DMS79 (cell line): ENCODE measurements around the gene STX7.

Experiments
- DNase-seq: peaks from one replicate; lab custom pipeline; 2025; lab: John Stamatoyannopoulos, UW

Gene STX7

DNA sequence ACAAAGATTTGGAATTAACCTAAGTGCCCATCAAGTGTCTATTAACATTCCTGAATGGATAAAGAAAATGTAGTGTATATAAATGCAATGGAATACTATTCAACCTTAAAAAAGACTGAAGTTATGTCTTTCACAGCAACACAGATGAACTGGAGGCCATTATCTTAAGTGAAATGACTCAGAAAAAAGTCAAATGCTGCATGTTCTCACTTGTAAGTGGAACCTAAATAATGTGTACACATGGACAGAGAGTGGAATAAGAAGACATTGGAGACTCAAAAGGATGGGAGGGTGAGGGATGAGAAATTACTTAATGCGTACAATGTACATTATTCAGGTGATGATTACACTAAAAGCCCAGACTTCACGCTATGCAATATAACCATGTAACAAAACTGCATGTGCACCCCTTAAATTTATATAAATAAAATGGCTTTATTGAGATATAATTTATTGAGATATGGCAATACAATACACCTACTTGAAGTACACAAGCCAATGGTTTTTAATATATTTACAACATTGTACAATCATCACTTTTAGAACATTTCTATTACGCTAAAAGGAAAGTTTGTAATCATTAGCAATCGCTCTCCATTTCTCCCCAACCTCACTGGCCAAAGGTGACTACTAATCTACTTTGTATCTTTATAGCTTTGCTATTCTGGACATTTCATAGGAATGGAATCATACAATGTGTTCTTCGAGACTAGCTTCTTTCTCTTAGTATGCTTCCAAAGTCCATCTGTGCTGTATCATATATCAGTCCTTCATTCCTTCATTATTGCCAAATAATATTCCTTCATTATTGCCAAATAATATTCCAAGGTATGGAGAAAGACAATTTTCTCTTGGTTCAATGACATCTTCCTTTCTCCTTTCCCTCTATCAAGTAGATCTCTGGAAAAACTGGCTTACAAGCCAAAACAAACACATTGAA, 5.8 kb downstream of the STX7 start:
- DNase-seq = no peak

DNA sequence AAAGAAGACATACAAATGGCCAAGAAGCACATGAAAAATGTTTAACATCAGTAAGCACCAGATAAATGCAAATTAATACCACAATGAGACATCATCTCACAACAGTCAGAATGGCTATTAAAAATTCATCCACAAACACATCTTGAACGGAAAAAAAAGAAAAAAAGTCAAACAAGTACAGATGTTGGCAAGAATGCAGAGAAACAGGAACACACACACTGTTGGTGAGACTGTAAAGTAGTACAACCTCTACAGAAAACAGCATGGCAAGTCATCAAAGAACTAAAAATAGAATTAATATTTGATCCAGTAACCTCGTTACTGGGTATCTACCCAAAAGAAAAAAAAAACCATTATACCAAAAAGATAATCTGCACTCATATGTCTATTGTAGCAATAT, 6.5 kb downstream of the STX7 start:
- DNase-seq = no peak

DNA sequence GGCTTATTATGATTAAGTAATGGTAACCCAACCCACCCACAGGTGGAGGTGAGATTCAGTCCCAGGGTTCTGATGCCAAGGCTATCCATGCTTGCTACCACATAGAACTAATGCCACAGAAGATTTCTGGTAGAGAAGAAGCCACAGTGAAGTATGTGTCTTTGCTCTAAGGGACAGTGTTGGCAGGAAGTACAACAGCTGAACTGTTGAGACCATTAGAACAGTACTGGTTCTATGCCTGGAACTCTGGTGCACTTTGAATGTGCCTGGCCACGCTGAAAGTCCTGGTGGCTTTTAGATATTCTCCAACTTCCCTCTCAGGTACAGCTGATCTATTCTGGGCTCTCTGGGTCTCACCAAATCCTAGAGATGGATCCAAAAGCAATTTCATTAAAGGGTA, 7.8 kb downstream of the STX7 start:
- DNase-seq = no peak

DNA sequence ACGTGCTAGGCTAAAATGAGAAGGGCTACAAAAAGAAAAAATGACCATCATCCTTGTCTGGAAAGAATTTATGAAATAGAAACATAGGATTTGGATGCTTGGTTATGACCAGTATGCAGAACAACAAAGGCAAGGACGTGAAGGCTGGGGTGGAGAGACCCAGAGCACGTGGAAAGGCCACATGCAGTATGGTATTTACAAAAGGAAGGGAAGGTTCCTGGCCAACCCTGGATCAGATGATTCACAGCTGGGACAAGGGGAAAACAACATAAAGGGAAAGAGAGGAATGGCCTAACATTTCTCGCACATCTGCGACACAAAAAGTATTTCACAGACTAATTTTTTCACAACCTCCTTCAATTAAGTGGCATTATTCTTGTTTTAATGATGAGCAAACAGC, 8.2 kb downstream of the STX7 start:
- DNase-seq = no peak

DNA sequence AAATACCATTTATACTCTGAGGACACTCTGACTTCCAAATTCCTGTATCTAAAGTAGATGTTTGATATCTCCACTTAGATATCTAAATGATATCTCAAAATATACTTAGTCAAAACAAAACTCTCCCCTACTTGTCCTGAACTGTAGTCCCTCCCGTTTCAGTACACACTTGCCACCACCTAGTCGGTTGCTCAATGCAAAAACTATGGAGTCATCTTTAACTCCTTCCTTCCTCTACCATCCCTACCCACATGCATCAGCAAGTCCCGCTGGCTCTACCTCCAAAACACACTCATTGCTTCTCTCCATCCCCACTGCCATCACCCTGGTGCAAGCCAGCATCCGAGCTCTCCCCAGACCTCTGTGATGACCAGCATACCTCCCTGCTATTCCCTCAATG, 13.2 kb downstream of the STX7 start:
- DNase-seq = no peak

DNA sequence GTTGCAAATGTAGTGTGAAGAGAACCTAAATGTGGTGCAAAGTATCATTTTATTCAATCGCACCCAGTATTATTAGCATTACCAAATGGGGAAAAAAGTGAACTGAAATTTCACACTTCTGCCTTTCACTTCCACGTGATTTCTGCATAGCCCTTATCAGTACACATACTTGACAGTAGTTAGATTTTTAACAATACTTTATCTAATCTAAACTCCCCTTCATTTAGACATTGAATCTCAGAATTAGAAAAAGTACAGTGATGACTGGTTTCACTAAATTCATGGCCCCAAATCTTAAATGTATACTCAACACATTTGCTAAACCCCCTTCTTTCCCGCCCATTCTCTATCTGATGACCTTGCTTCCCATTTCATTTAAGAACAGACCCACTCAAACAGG, 14.3 kb downstream of the STX7 start:
- DNase-seq = no peak

DNA sequence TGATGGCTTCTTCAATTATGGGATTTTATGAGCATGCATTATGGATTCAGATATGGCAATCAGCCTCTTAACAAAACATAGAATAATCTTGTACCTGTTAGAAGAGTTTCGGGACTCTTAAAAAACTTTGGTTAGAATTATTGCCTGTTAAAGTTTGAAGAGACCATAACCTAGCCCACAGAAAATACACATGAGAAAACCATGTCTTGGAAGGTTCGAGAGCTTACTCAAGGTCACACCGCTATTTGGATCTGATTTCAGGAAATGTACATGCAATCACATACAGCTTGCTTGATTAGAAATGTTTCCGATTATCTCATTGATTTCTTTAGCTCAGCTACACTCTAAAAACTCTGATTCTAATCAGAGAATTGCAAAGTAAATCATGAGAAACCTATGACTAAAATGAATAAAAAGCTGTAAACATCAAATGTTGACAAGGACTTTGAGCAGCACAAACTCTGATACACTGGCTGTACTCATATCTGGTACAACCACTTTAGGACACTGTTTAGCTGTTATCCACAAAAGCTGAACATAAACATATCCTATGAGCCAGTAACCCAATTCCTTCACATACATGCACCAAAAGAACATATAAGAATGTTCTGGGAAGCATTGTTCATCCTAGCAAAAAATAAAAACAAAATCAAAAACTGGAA, 16.3 kb downstream of the STX7 start:
- DNase-seq = no peak

DNA sequence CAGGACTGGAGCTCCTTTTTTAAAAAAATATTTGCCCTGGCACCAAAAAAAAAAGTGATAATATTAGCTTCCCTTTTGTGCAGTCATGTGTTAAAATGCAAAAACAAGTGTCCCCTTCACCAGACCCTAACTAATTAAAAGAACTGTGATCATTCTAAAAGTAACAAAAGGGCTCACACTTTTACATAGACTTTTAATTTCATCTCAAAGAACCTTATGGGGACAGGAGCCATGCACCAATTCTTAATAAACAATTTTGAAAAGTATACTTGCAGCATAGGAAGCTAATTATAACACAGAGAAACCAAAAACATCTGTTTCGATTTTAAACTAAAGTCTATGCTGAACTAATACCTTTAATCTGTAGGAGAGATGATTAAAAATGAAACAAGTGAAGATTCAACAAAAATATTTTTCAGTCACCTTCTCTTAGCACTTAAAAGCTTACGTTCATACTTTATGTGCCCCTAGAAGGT, 17.3 kb downstream of the STX7 start:
- DNase-seq = no peak

DNA sequence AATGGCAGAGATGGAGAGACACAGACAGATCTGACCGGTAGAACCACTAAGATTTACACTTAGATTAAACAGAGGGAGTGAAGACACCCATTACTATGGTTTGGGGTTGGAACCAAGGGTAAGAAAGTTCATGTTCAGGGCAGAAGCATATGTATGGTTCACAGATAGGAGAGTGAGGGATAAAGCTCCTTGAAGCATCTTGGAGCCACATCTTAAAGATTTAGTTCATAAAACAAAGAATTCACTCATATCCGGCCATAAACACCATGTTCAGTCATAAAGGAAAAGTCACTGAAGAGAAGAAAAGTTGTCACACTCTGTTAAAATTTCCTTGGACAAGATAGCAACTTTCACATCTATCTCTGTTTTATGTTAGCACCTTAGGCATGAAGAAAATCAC, 18.0 kb downstream of the STX7 start:
- DNase-seq = no peak

DNA sequence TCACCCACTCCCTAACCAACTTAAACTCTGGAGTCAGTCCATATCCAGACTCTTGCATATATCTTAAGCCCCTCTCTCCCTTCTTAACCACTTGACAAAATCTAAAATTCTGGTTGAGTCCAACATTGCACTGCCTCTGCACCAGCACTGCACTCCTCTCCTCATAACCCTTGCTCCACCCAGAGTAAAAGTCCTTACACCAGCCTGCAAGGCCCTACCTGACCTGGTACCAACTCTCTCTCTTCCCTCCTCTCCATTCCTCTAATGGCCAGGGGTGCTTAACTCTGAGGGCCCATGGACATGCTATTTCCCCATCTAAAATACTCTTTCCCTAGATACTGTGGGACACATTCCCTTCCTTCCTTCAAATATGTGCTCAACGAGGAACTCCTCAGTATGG, 21.0 kb downstream of the STX7 start:
- no peak for DNase-seq

DNA sequence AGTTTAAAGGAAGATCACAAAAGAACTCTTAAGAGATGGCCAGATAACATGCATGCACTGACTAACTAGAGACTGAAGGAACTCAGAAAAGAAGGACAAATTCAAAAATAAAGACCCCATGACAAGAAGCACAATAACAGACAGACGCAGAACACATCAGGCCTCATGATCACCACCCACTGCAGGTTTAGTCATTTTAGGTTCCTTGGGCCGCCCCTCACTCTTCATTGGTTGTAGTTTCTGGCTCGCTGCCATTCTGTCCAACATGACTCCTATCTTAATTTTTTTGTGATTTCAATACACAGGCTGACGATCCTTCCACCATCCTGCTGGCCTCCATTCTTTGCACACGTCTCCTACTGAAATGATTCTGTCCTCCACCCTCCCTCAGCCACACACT, 21.6 kb downstream of the STX7 start:
- no peak for DNase-seq

DNA sequence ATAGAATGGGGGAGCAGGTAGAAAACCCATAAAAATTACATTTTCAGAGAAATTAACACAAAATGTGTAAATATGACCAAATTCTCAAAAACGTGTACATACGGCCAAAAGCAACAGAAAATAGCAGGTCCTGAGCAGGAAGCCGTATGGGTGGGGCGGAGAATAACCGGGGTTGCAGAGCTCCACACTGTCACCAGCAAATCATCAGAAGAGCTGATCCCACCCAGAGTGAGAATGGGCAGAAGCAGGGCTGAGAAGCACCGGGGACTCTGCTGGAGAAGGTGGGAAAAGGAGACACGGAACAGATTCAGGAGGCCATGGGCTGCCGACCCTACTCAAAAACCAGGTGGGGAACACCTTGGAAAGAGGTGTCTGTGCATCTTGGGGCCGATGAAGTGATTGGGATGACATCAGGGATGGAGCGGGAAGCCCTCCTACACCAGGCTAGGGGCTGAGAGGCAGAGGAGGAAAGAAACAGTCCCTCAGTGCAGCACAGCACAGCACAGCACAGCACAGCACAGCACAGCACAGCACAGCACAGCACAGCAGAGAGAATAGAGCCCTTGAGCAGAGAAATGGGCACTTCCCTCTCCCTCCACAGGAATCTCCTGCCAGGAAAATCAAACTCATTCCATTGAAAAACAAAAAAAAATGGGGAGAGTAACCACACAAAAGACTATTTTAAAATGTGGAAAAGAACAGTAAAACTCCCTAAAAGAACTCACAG, 22.3 kb downstream of the STX7 start:
- DNase-seq = no peak

DNA sequence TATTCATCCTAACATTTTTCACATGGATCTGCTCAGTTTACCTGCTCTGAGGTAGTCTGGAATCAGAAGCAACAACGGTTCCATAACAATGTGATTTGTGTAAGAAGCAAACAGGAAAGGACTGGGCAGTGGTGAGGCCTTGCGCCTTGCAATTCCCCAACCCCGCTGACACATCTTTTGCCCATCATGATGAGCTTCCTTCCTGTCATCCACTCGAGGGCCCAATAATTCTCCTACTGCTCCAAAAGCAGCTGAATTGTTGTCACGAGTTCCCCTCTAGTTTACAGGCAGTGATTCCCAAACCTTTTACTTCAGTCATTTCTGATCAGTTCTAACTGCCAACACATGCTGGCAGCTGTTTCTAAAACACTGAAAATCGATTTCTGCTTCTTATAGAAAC, 22.9 kb downstream of the STX7 start:
- DNase-seq = no peak

DNA sequence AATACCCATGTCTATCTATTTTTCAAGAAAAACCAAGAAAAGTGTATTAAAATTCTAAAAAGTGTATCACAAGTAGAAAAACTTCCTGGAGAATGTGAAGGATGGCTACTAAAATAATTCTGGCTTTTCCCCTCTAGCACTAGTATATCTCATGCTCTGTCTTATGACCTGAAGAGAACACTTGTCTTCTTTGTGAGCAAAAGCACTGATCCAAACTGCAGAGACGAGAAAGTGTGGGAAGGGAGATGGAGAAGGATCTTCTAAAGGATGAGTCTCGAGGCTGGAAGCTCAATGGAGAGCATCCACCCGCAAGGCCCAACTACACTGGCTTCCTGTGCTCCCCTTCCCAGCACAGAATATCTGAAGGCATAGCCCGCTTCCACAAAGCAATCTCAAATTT, 23.5 kb downstream of the STX7 start:
- DNase-seq = no peak

DNA sequence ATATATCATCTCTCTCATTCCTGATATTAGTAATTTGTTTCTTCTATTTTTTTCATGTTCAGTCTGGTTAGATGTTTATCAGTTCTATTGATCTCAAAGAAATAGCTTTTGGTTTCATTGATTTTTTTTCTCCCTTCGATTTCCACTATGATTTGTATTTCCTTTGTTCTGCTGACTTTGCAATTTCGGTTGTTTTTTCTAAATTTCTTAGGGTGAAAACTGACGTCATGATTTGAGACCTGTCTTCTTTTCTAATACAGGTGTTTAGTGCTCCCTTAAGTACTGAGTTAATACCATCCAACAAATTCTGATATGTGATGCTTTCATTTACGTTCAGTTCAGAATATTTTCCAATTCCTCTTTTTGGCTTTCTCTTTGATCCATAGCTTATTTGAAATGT, 25.2 kb downstream of the STX7 start:
- no peak for DNase-seq

DNA sequence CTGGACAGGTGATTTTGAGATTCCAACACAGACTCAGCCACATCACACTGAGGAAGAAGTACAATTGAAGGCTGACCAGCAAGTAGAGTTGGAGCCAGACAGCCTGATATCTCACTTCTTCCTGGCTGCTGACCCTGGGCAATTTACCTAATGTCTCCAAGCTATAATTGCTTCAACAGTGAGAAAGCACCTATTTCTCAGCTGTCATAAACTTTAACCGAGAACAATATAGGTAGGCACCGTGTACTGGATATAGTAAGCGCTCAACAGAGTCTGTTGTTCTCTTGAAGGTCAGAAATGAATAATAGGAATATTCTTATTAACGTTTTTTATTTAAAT, 28.3 kb downstream of the STX7 start:
- no peak for DNase-seq

DNA sequence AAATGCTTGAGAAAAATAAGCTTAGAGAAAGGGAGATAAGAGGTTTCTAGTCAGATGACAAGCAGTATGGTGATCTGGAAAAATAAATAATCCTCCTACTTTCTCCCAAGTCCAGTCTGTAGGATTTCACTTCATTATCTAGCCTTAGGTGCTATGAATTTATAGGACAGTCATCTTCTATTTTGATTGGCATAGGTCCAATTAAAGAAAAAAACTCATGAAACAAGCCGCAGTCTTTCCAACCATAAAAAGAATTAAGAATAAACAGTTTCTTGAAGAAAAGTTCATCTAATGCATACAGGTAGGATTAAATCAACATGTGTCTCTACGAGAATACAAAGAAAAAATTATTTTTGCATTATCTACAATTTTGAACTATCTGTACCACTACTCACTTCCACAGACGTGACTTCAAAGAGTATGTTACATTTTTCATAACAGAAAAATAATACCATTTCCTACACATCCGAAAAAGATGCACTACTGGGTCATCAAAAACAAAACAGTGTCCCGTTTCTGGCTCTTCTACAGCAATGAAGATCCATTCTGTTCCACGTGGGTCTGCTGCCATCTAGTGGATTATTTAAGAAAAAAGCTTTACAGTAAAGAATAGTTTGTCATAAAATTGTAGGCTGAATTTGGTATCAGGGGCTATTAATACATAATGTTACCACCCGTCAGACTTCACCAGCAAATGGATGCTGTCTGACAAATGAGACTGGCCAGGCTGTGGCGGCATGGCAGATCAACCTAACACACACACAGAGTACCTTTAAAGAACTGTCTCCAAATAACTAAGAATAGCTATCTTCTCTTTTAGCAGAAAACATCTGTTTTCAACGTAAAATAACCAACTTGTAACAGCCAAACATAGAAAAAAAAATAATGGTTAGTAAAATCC, 28.9 kb downstream of the STX7 start:
- DNase-seq = peak; percentile 4

DNA sequence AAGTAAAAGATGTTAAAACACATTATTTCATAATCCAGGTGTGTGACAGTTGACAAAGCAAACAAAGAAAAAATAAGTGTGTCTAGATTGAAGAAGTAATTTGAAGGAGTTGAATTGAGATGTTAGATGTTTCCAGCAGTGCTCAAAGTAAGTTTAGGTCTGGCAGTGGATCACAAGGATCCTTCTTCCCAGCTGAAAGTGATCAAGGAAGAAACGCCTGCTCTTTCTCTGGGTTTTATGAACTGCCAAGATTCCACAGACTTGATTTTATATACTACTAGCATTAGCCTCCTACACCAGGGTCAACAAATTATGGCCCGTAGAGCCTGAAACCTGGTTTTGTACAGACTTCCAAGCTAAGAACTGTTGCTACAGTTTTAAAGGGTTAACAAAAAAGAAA, 30.3 kb downstream of the STX7 start:
- no peak for DNase-seq

DNA sequence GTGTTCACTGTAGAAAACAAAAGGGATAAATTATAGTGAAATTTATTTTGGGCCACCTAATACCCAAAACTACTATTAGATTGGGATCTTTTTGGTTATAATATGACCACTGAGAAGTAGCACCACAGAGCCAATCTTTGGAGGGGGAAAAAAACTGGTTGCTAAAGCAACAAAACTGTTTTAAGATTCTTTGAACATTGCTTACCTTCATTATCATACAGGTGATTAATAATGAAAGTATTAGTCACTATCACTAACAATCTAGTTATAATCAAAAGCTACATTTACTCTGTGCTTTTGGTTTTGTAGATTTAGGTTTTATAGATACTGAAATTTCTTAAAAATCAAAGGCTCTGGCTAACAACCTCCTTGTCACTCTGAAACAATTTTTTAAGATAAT, 31.7 kb downstream of the STX7 start:
- DNase-seq = no peak

DNA sequence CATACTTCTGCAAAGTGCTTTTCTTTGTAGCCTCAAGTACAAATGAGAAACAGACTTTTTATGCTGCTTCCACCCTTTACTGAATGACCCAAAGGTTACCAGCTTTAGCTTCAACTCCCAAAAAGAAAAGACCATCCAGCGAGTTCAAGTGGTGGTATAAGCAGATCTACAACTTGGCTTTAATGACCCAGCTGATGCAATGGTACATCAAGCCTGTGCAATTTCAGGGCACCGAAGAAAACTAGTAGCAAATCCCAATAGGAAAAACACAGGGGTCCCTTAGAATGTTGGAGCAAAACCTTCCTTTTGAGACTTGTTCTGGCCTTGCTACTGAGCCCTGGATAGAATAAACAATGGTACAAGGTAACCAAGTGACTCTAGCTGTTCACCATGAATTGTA, 33.8 kb downstream of the STX7 start:
- DNase-seq = no peak

DNA sequence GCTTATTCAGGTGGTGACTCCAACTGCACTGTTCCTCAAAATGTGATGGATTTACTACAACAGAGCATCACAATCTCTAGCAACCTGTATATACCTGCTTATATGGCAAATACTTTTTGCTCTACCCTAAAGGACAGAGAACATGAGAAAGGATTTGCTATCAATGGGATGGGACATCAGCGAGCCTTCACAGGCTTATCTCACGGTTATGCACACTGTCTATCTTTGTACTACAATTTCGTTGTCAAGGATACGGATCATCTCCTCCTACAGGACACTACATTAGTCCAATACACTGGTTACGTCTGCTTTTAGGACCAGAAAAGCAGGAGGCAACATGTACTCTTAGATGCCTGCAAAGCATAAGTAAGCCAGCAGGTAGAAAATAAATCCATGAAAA, 34.2 kb downstream of the STX7 start:
- DNase-seq = no peak

DNA sequence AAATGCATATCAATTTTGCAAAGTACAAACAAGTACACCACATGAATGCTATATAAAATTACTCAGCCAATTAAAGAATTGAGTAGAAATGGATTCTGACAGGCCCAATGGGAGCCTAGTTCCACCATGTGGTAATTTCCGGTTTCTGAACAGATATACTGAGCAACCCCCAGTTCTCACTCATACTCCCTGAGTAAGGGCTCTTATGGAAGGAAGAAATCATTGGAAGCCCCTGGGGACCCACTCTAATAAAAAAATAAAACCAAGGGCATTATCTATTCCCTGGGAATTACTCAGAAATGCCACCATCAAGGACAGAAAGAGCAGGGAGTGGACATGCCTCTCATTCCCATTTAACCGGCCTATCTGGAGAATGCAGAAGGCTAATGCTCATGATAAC, 34.6 kb downstream of the STX7 start:
- no peak for DNase-seq
